Body of pancreas (tissue), 4 donors: ENCODE results near the gene CLEC19A.

ENCODE experiments used
- CTCF ChIP-seq, 7 experiments: fragments of 450-650 bp in 4 of 7; fragments of 200-600 bp in 3 of 7; sonication (generic) in 3 of 7; IDR thresholded peaks; one replicate each; pipeline ENCODE4 v1.5.1; 2016 to 2019; ENCODE audit warnings: antibody characterized with exemption in 7 of 7
- POLR2A ChIP-seq, 3 donors: fragments of 450-650 bp; IDR thresholded peaks; one replicate each; pipeline ENCODE4 v1.6.1; 2016; ENCODE audit warnings: antibody characterized with exemption in 3 of 3, mild to moderate bottlenecking in 2 of 3

GRCh38 chr16:19344980-19345379 lies 59.4 kb downstream of the CLEC19A start:
- TF ChIP-seq CTCF (IDR thresholded peaks at IDR 0.05) (no peak), POLR2A (IDR thresholded peaks at IDR 0.05) (no peak)
